Measurements from ENCODE around the gene BRIX1.
"Not testable (repeated sequence)": the region's sequence is repeated elsewhere in the genome, so short reads cannot be mapped to it uniquely, and the experiment has no call there.

Gene BRIX1

DNA sequence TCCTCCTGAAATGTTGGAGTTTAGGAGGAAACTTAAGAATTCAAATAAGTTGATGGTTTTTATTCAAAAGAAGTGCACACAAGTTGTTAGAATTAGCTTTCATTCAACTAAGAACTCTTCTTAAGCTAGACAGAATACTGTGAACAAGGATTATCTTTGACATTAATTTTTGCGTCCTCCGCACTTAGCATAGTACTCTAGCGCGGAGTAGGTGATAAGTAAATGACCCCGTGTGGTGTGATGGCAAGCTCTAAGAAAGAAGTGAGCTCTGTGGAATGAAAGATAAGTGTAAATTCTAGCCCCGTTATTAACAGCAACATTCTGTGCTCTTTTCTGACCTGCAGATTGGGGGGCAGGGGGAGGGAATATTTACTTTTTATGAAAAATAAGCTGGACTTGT lies 1.0 kb downstream of the BRIX1 start:
- FAIRE-seq: no peak

DNA sequence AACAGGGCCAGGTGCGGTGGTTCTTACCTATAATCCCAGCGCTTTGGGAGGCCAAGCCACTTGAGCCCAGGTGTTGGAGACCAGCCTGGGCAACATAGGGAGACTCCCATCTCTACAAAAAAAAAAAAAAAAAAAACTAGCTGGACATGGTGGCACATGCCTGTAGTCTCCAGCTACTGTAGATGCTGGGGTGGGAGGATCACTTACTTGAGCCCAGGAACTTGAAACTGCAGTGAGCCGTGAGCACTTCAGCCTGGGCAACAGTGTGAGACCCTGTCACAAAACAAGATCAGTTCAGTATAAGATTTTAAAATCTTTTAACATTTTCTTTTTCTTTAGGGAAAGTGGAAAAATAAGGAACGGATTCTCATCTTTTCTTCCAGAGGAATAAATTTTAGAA lies 2.5 kb downstream of the BRIX1 start:
- no peak for FAIRE-seq

DNA sequence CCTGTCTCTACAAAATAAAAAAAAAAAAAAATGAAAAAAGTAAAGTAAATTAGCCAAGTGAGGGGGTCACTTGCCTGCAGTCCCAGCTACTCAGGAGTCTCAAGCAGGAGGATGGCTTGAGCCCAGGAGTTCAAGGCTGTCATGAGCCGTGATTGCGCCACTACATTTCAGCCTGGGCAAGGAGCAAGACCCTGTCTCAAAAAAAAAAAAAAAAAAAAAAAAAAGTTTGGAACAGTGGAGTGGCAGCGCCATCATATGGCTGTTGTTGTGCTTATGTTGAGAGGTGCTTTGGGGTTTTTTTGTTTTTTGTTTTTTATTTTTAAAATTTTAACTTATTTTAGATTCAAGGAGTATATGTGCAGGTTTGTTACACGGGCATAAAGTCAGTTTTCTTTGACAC lies 3.6 kb downstream of the BRIX1 start:
- FAIRE-seq: no peak

DNA sequence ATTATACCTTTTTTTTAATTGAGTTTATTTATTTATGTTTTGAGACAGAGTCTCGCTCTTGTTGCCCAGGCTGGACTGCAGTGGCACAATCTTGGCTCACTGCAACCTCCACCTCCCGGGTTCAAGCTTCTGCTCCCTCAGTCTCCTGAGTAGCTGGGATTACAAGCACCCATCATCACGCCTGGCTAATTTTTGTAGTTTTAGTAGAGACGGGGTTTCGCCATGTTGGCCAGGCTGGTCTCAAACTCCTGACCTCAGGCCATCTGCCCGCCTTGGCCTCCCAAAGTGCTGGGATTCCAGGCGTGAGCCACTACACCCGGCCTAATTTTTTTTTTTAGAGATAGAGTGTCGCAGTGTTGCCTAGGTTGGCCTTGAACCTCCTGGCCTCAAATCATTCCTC lies 7.7 kb downstream of the BRIX1 start:
- FAIRE-seq: not testable (repeated sequence)

DNA sequence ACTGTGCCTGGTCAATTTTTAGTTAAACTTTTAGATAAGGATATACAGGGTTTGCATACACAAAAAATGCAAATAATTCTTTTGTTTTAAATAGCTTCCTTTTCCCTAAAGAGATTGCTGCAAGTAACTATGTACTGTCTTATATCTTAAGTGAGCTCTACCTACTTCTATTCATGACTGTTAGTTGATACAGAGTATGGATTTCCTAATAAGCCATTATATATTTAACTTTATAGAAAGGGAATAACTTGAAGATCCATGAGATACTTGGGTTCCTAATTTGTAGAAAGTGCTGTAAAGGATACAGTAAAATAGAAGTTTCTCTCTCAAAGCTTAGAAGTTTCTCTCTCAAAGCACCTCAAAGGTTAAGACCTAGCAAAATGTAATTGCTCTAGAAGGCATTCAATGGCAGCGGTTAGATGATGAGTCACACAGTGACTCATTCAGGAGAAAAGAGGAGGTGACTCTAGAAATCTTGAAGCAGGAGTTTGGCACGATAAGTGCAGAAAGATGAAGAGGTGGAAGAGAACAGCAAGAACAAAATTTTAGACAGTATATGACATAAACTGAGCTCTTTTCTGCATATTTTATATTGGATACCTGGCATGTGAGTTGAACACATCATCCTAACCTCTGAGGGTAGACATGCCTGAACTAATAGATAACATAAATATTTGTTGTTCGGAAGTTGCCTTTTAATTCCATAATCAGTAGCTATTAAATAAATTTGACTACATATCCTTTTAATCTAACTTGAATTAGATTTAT lies 8.4 kb downstream of the BRIX1 start:
- no peak for FAIRE-seq

DNA sequence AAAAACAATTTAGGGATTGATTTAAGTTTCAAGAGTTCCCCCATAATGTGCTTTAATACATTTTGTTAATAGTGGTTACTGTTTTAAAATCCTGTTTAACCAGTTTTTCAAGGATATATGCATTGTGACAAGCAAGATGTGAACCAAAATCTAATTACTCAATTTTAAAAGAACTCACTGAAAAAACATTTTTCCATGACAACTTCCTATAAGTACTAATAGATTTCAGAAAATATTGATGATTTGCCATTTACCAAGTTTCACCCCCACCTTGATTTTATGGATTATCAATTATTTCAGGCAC lies 8.9 kb downstream of the BRIX1 start:
- no peak for FAIRE-seq

DNA sequence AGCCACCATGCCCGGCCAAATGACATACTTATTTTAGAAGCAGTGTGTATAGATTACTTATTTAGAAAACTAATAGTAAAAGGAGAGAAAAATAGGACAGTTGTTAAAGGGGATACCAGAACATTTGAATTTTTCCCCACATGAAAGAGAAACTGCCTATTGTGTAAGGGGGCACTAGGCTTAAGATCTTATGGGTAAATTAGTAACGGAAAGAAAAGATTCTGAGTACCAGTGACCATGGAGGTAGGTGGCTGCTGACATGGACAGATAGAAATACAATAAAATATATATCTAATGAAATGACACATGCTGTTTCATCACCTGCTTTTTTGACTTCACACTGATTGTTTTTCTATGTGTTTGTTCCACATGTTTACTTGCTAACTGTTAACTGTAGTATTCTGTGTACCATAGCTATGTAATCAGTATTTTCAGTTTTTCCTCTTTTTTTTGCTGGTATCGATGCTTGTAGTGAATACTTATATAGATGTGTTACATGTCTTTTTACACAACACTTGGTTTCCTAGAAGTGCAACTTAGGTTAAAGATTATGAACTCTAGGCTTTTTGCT lies 10.9 kb downstream of the BRIX1 start:
- FAIRE-seq: no peak

DNA sequence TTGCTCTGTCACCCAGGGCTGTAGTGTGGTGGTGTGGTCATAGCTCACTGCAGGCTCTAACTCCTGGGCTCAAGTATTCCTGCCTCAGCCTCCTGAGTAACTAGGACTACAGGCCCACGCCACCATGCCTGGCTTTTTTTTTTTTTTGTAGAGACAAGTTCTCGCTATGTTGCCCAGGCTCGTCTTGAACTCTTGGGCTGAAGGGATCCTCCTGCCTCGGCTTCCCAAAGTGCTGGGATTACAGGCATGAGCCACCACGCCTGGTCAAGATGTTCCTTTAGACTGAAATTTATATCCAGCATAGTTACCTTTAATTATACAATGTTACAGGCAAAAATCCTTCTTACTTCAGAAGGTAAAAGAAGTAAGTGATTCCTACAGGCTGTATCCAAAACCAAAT lies 12.3 kb downstream of the BRIX1 start:
- no peak for FAIRE-seq

DNA sequence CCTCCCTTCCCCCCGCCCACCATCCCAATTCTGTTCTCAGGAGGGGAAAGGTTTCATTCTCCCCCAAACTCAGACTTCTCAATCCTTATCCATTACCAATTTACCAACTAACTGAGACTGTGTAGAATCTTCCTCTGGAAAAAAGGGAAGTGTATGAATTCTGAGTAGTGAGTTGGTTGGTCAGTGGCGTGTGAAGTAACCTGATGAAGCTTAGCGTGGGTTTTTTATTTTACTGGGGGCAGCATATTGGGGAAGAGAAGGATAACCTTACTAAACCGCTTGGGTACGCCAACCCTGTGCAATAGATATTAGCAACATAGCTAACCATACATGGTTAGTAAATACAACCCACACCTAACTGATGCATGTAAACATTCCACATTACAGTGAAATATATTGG lies 12.8 kb downstream of the BRIX1 start:
- no peak for FAIRE-seq

DNA sequence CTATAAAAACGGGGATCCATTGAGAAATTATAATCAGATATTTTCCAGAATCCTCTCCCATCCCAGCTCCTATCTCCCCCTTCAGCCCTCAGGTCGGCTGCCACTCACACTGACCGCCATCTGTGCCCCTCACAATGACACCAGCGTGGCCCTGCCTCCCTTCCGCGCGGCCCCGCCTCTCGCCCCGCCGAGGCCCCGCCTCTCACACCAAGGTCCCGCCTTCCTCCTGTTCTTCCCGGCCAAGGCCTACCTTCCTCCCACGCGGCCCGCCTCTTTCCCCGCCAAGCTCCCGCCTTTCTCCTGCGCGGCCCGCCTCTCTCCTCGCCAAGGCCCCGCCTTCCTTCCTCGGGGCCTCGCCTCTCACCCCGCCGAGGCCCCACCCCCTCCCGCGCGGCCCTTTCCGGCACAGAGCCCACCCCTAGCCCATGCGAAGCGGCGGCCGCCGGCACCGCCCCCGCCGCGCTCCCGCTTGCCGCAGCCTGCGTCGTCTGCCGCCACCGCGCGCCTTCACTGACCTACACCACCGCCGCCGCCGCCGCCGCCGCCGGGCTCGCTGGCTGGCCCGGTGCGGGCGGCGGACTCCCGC lies 13.7 kb downstream of the BRIX1 start, which contains the start of gene DNAJC21:
DNAJC21 (plus strand) TSS at position 426 of the 586 bp plus-strand sequence. CDS start 261 bp downstream, outside the sequence.
- no peak for FAIRE-seq

DNA sequence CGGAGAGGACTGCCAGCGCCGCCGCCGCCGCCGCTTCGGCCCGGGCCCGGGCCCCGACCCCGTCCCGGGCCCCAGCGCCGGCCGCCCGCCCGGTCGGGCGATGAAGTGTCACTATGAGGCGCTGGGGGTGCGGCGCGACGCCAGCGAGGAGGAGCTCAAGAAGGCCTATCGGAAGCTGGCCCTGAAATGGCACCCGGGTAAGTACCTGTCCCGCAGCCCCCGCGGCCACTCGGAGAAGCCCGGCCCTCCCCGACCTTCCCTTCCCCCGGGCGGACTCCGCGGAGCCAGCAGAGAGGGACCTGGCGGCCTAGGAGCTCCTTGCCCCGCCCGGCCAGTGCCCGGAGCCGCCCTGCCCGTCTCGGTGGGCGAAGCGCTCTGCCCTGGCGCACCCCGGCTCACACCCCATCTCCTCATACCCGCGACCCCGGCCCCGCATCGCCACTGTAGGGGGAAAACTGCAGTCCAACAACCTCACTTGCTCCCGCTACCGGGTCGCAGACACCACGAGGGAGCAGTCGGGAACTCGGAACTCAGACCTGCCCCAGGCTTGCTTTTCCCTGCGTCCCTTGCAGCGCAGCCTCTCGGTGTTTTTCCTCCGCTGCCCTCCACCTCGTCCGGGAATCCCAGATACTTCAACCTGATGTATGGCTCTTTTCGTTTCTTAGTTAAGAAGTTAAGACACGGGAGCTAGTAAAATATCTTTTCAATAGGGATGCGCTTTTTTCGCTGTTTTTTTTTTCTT lies 14.4 kb downstream of the BRIX1 start:
- no peak for FAIRE-seq

DNA sequence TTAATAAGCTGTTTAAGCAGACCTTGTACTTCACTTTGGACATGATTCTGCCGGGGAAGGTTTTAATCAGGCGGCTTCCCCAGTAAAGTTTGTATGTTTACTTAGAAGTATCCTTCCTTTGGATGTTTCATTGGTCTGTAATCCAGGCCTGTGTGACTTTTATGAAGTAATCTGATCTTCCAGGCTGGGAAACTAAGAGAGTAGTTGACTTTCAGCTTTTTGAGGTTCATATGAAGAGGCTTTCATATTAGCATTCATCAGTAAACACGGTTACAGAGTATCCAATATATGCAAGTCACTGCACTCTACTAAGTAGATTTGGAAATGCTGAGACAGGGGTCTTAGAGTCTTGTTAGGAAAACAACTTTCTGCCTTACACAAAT lies 14.9 kb downstream of the BRIX1 start:
- FAIRE-seq: no peak

DNA sequence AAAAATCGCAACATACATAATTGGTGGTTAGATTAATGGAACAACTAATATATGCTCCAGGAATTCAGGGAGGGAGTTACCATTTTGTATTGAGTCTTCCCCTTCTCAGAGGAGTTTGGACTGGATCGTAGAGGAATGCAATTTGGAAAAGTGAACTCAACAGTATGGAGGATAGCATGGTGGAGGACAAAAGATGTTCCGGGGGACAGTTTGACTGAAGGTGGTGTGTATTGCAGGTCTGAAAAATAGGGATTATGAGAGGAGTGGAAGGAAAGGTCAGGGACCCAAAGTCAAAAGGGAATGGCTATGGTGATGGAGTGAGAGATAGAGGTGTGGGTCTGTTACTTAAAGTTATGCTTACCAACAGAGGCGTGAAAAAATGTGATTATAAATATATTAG lies 15.4 kb downstream of the BRIX1 start:
- FAIRE-seq: no peak

DNA sequence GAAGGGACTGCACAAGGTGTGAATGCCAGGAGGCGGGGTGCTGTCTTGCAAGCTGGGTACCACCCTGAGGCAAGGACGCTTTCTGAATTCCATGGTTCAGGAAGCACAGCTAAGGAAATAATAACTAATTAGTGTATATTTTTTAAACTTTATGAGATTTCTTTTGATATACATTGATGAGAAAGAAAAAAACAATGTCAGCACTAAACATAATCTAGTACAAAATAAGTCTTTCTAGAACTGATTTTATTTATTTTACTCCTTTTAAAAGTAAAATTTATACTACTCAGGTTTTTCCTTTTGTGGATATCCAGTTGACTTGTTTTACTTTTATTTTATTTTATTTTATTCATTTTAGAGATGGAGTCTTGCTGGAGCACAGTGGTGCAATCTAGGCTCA lies 17.4 kb downstream of the BRIX1 start:
- FAIRE-seq: no peak

DNA sequence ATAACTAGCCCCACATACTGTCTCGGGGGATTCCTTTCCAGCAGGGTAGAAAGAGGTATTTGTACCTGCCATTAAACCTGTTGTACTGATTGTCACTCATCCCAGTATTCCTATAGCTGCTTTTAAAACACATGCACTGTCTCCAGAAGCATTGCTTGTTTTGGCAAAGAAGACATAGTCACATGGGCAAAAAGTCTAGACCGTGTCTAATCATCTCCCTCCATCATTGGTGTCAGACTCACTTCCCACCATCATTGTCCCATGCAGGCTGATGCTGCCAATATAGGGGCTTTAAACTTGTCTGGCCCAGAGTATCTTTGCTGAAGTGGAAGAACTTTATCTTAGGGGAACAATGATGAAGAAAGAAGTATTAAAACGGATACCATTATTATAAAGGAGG lies 26.4 kb downstream of the BRIX1 start:
- FAIRE-seq: no peak

DNA sequence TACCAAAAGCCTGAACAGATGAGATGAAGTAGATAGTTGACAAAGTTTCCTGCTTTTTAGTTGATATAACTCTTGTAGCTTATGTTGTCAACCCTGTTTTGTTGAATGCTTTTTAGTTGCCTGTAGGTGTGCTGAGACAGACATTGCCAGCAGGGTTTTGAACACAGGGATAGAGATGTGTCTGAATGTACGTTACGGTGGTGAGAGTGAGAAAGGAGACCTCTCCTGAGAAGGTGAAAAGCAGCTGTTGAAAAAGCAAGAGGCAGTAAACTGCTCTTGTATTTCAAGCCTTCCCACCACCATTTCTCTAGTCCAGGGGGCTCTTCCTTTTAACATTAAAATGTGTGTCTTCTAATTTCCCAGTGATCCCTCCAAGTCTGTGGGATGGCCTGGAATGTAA lies 28.5 kb downstream of the BRIX1 start:
- no peak for FAIRE-seq

DNA sequence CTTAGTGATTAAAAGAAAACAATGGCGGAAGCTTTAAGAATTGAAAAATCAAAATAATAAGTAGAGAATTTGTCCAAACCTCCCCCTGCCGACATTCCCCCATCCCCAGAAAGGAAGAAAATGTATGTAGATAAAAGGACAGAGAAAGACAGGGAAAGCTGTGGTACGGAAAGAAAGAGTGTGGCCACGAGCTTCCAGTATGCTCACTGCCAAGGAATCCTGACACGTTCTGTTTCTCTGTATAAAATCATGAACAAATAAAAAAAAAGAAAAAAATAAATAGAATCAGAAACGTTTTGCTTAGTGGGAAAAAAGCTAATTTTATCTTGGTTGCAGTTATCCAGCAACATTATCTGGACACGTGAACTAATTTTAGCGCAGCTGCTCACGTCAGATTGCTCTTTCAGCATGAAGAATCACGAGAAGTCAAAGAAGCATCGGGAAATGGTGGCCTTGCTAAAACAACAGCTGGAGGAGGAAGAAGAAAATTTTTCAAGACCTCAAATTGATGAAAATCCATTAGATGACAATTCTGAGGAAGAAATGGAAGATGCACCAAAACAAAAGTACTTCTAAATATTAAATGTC lies 29.0 kb downstream of the BRIX1 start:
- FAIRE-seq: no peak

DNA sequence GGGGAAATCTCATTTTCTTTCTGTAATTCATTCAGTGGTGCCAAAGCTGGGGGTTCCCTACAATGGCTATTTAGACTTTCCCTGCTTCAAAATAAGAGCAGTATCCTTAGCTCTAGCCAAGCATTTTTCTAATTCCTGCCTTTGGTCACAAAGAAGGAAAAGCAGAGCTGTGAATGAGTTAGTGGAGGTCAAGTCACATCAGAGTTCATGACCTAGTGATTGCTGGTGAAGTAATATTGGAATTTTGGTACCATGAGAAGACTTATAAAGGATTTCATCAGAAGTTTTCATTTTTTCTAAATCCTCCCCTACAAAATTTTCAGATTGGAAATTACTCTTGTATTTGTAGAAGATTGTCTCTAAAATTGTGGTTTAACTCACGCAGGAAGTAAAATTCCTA lies 41.8 kb downstream of the BRIX1 start:
- no peak for FAIRE-seq

DNA sequence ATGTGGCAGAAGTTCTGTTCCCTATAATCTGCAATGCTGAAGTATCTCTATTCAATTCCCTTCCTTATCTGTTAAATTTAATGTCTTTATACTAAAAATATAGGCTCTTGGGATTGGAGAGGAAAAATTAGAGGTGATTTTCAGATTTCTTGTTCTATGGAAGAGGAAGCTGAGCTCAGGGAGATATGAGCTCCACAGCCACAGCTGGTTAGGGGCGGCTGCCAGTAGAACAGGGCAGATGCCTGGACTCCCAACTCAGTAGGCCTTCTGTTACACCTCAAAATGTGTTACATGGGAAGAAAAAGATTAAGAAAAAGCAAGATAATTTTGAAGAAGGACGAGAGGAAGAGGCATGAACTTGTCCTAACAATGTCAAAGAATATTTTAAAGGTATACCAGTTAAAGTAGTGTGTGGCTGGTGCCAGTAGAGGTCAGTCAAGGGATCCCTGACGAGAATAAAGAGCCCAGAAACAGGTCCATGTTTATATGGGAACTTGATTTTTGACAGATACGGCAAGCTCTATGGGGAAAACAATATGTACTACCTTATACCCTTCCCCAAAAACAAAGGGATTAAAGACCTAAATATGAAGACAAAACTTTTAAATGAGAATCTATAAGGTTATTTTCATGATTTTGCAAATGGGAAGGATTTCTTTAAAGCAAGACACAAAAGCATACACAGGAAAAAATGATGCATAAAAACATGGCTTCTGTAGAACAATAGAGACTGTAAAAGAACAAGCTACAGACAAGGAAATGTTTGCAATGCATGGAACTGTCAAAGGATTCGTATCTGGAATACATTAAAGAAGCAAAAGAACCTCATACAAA lies 42.6 kb downstream of the BRIX1 start:
- peak; percentile 73 for FAIRE-seq

DNA sequence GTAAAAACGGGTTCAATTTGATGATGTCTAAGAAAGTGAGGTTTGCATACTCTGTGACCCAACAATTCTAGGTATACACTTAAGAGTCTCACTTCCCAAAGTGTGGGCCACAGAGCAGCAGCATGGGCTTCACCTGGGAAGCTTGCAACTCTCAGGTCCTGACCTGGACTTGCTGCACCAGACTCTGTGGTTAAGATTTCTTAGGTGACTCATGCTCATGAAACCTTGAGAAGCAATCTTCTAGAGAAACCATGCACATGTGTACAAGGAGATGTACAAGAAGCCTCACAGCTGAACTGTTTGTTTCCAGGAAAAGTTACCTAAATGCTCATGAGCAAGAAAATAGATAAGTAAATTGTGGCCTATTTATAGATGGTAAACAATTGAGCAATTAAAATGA lies 43.8 kb downstream of the BRIX1 start:
- FAIRE-seq: no peak

DNA sequence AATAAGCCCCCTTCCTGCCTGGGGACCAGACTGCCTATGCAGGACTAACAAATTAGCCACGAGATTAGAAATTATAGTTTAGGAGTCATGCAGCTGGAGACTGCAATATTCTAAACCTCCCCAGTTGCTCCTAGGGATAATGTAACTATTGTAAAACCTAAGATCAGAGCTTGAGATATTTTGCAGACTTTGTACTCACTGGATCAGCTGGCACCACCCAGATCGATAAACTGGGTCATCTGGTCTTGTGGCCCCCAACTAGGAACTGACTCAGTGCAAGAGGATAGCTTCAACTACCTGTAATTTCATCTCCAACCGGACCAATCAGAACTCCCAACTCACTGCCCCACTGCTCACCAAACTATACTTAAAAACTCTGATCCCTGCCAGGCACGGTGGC lies 52.0 kb downstream of the BRIX1 start:
- no peak for FAIRE-seq

DNA sequence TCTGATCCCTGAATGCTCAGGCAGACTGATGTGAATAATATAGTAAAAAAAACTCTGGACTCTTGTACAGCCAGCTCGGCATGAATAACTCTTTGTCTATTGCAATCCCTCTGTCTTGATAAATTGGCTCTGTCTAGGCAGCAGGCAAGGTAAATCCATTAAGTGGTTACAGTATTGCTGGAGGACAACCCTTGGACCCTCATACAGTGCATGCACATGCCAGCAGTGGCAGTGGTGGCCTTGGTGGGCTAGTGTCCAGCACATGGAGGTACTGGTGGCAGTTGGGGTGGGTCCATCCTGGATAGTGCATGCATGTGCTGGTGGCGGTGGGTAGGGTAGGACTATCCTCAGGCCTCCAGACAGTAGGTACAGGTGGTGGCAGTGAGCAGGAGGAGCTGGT lies 52.7 kb downstream of the BRIX1 start:
- no peak for FAIRE-seq

DNA sequence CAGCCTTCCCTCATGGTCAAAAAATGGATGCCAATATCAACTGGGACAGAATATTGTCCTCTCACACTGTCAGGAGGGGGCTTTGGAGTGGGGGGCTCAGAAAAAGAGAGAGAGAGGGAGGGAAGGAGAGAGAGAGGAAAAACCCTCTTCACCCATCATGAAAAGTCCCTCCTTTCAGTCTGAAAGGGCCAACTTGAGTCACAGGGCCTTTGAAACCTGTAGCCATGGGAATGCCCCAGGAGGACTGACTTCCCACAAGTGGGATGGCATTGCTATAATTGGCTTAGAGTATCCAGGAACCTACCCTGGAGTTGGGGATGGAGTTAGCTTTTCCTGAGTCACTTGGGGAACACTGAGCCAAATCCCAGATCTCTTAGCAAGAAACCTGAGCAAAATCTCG lies 55.0 kb downstream of the BRIX1 start:
- FAIRE-seq: no peak

All from islet of Langerhans (tissue), 1 donor.